Mesodermal cell (in vitro differentiated cells): ENCODE results near the gene RIBC2.

Experiments used
- H3K27ac ChIP-seq: 2 replicates; pipeline ENCODE4 v1.7.0; 2013; ENCODE audit warnings: mild to moderate bottlenecking, low read depth, low read length, moderate library complexity; ENCODE audit not compliant: severe bottlenecking
- H3K36me3 ChIP-seq: 2 replicates; pipeline ENCODE4 v1.7.1; 2013; ENCODE audit warnings: mild to moderate bottlenecking, low read length, moderate library complexity; ENCODE audit not compliant: control insufficient read depth, insufficient read depth
- H3K4me1 ChIP-seq: one replicate; pipeline ENCODE4 v1.7.1; 2013; ENCODE audit warnings: mild to moderate bottlenecking, low read length; ENCODE audit not compliant: insufficient read depth, control insufficient read depth, poor library complexity, severe bottlenecking
- H3K4me3 ChIP-seq: 2 replicates; pipeline ENCODE4 v1.7.0; 2013; ENCODE audit warnings: low read length, control low read depth, mild to moderate bottlenecking; ENCODE audit not compliant: insufficient read depth, poor library complexity, severe bottlenecking; ENCODE audit errors: extremely low read depth
- H3K9me3 ChIP-seq: 2 replicates; pipeline ENCODE4 v1.7.1; 2013; ENCODE audit warnings: mild to moderate bottlenecking, low read length, moderate library complexity; ENCODE audit not compliant: control insufficient read depth
- WGBS, 2 experiments: methylation state at CpG; one replicate each; pipeline ENCODE4 v1.1.5; 2013; ENCODE audit warnings: missing lambda C conversion rate in 2 of 2; ENCODE audit not compliant: insufficient coverage in 2 of 2; 5-methylcytosine and 5-hydroxymethylcytosine counted together

Gene RIBC2

GRCh38 chr22:45424241-45424731, 10.8 kb downstream of the RIBC2 start:
- peaks cover 7% of the 10 kb centered on the region for H3K9me3 ChIP-seq
- no peaks in the 10 kb centered on the region for H3K4me1 ChIP-seq
- H3K4me3 ChIP-seq, result no peak overlapping the region
- no peaks in the 10 kb centered on the region for H3K36me3 ChIP-seq
- H3K27ac ChIP-seq, result no peak overlapping the region
- WGBS, 2 experiments, result 88 to 94% methylated on average over 11 of the region's 14 CpGs

GRCh38 chr22:45425101-45425500, 11.6 kb downstream of the RIBC2 start:
- Histone ChIP-seq H3K4me3 (no peak overlapping the region), H3K27ac (no peak overlapping the region), H3K9me3 (peaks cover 7% of the 10 kb centered on the region), H3K36me3 (no peaks in the 10 kb centered on the region), H3K4me1 (no peaks in the 10 kb centered on the region)
- WGBS, 2 experiments, result 84 to 100% methylated on average over 3 of the region's 5 CpGs

GRCh38 chr22:45425531-45426265, 12.2 kb downstream of the RIBC2 start:
- H3K9me3 ChIP-seq, result peaks cover 7% of the 10 kb centered on the region
- H3K4me1 ChIP-seq, result no peaks in the 10 kb centered on the region
- H3K4me3 ChIP-seq, result no peak overlapping the region
- H3K36me3 ChIP-seq, result no peaks in the 10 kb centered on the region
- WGBS, 2 experiments, result 91 to 96% methylated on average over 21 to 22 of the region's 23 CpGs
- no peak overlapping the region for H3K27ac ChIP-seq

- Histone ChIP-seq H3K9me3 (peaks cover 7% of the 10 kb centered on the region), H3K27ac (no peak overlapping the region), H3K36me3 (no peaks in the 10 kb centered on the region), H3K4me3 (no peak overlapping the region), H3K4me1 (no peaks in the 10 kb centered on the region)
- 94 to 97% methylated on average over 9 of the region's 9 CpGs for WGBS, 2 experiments
Measured at GRCh38 chr22:45426387-45426786, 12.9 kb downstream of the RIBC2 start.

- H3K4me3 ChIP-seq, result no peak overlapping the region
- no peaks in the 10 kb centered on the region for H3K36me3 ChIP-seq
- H3K27ac ChIP-seq, result no peak overlapping the region
- H3K4me1 ChIP-seq, result no peaks in the 10 kb centered on the region
- peaks cover 7% of the 10 kb centered on the region for H3K9me3 ChIP-seq
- 86 to 100% methylated on average over 1 to 2 of the region's 2 CpGs for WGBS, 2 experiments
Measured at GRCh38 chr22:45427114-45427513, 13.6 kb downstream of the RIBC2 start.

- H3K4me3 ChIP-seq, result no peak overlapping the region
- H3K4me1 ChIP-seq, result no peaks in the 10 kb centered on the region
- H3K27ac ChIP-seq, result no peak overlapping the region
- H3K36me3 ChIP-seq, result no peaks in the 10 kb centered on the region
- peaks cover 7% of the 10 kb centered on the region for H3K9me3 ChIP-seq
- WGBS, 2 experiments, result 91% methylated on average over 19 of the region's 19 CpGs
Measured at GRCh38 chr22:45428391-45429385, 15.2 kb downstream of the RIBC2 start.

GRCh38 chr22:45429424-45429823, 15.9 kb downstream of the RIBC2 start:
- WGBS, 2 experiments, result 93 to 95% methylated on average over 7 to 10 of the region's 10 CpGs
- Histone ChIP-seq H3K36me3 (no peaks in the 10 kb centered on the region), H3K4me1 (no peaks in the 10 kb centered on the region), H3K27ac (no peak overlapping the region), H3K4me3 (no peak overlapping the region), H3K9me3 (peaks cover 7% of the 10 kb centered on the region)

GRCh38 chr22:45429981-45430775, 16.7 kb downstream of the RIBC2 start:
- no peaks in the 10 kb centered on the region for H3K36me3 ChIP-seq
- no peak overlapping the region for H3K4me3 ChIP-seq
- H3K9me3 ChIP-seq, result peaks cover 7% of the 10 kb centered on the region
- H3K27ac ChIP-seq, result no peak overlapping the region
- H3K4me1 ChIP-seq, result no peaks in the 10 kb centered on the region
- WGBS, 2 experiments, result 87 to 94% methylated on average over 13 to 17 of the region's 18 CpGs

GRCh38 chr22:45430871-45431270, 17.4 kb downstream of the RIBC2 start:
- Histone ChIP-seq H3K36me3 (no peaks in the 10 kb centered on the region), H3K27ac (no peak overlapping the region), H3K4me1 (peaks cover 3% of the 10 kb centered on the region), H3K4me3 (no peak overlapping the region), H3K9me3 (peaks cover 7% of the 10 kb centered on the region)
- WGBS, 2 experiments, result 77 to 87% methylated on average over 8 to 18 of the region's 19 CpGs

GRCh38 chr22:45434981-45435380, 21.5 kb downstream of the RIBC2 start:
- H3K9me3 ChIP-seq, result no peaks in the 10 kb centered on the region
- no peaks in the 10 kb centered on the region for H3K36me3 ChIP-seq
- 99 to 100% methylated on average over 3 to 6 of the region's 6 CpGs for WGBS, 2 experiments
- H3K4me3 ChIP-seq, result no peak overlapping the region
- no peak overlapping the region for H3K27ac ChIP-seq
- peaks cover 3% of the 10 kb centered on the region for H3K4me1 ChIP-seq
